Neural cell (in vitro differentiated cells): ENCODE measurements around the gene RIIAD1. TPM values are rescaled to one million over a fixed set of nuclear protein-coding genes. Genes with fewer than 3 reads are reported as not detected.
"Not testable (repeated sequence)": the region's sequence is repeated elsewhere in the genome, so short reads cannot be mapped to it uniquely, and the experiment has no call there.

ENCODE experiments used
- H2AFZ ChIP-seq: fragments of 200-600, 300-800 bp; sonication (generic), shearing (Covaris generic); 2 replicates; pipeline ENCODE4 v1.6.0; 2014; ENCODE audit warnings: low read depth, mild to moderate bottlenecking, antibody characterized with exemption, low read length, moderate library complexity
- H3F3A ChIP-seq: fragments of 200-600 bp; shearing (Covaris generic); 2 replicates; pipeline ENCODE4 v1.6.1; 2016; ENCODE audit warnings: mild to moderate bottlenecking, moderate library complexity, mixed read lengths, antibody characterized with exemption, low read length; ENCODE audit not compliant: insufficient read depth, poor library complexity, severe bottlenecking
- H3K27ac ChIP-seq: fragments of 200-600, 300-800 bp; sonication (generic), shearing (Covaris generic); 2 replicates; pipeline ENCODE4 v1.5.1; 2014; ENCODE audit warnings: mild to moderate bottlenecking, low read length, moderate library complexity
- H3K27me3 ChIP-seq: fragments of 300-800, 200-600 bp; sonication (generic), shearing (Covaris generic); 2 replicates; pipeline ENCODE4 v1.6.0; 2014; ENCODE audit warnings: mild to moderate bottlenecking, low read depth, low read length, moderate library complexity; ENCODE audit not compliant: insufficient read depth
- H3K36me3 ChIP-seq: fragments of 300-800, 200-600 bp; sonication (generic), shearing (Covaris generic); 2 replicates; pipeline ENCODE4 v1.5.1; 2014; ENCODE audit warnings: mild to moderate bottlenecking, antibody characterized with exemption, low read length, moderate library complexity; ENCODE audit not compliant: insufficient read depth
- H3K4me2 ChIP-seq: fragments of 300-800, 200-600 bp; sonication (generic), shearing (Covaris generic); 2 replicates; pipeline ENCODE4 v1.6.0; 2014; ENCODE audit warnings: mild to moderate bottlenecking, low read length
- H3K4me3 ChIP-seq: fragments of 300-800, 200-600 bp; sonication (generic), shearing (Covaris generic); 2 replicates; pipeline ENCODE4 v1.5.1; 2014; ENCODE audit warnings: mild to moderate bottlenecking, low read length, moderate library complexity
- H3K79me2 ChIP-seq: fragments of 200-600 bp; shearing (Covaris generic); replicated peaks from 2 replicates; pipeline ENCODE4 v1.6.0; 2014; ENCODE audit warnings: mild to moderate bottlenecking, low read length, moderate library complexity; ENCODE audit not compliant: insufficient read depth
- H3K9ac ChIP-seq: fragments of 300-800, 200-600 bp; sonication (generic), shearing (Covaris generic); 2 replicates; pipeline ENCODE4 v1.6.1; 2016; ENCODE audit warnings: mild to moderate bottlenecking, low read length, mixed read lengths
- H3K9me2 ChIP-seq: fragments of 200-600 bp; shearing (Covaris generic); 2 replicates; pipeline ENCODE4 v1.6.1; 2016; ENCODE audit warnings: mild to moderate bottlenecking, low read length, mixed read lengths; ENCODE audit not compliant: insufficient read depth
- H3K9me3 ChIP-seq: fragments of 200-600, 300-800 bp; sonication (generic), shearing (Covaris generic); 2 replicates; pipeline ENCODE4 v1.6.1; 2016; ENCODE audit warnings: mild to moderate bottlenecking, mixed run types, low read length, moderate library complexity, mixed read lengths
- H4K20me1 ChIP-seq: fragments of 200-600 bp; shearing (Covaris generic); 2 replicates; pipeline ENCODE4 v1.6.1; 2016; ENCODE audit warnings: mild to moderate bottlenecking, mixed run types; ENCODE audit not compliant: insufficient read depth
- EP300 ChIP-seq: fragments of 450-650 bp; conservative IDR thresholded peaks from 2 replicates; pipeline ENCODE4 v1.6.1; 2014; ENCODE audit warnings: antibody characterized with exemption, mild to moderate bottlenecking, moderate library complexity; ENCODE audit not compliant: poor library complexity, severe bottlenecking
- EZH2 ChIP-seq: fragments of 200-600, 300-800 bp; shearing (Covaris generic), sonication (generic); IDR thresholded peaks from 2 replicates; pipeline ENCODE4 v1.6.1; 2014; ENCODE audit warnings: antibody characterized with exemption, low read length, borderline replicate concordance, mild to moderate bottlenecking; ENCODE audit not compliant: insufficient read depth, poor library complexity, severe bottlenecking
- MXI1 ChIP-seq: fragments of 450-650 bp; conservative IDR thresholded peaks from 2 replicates; pipeline ENCODE4 v1.6.1; 2014; ENCODE audit warnings: antibody characterized with exemption, mild to moderate bottlenecking; ENCODE audit not compliant: poor library complexity, severe bottlenecking
- POLR2AphosphoS5 ChIP-seq: IDR thresholded peaks from 2 replicates; pipeline ENCODE4 v1.6.1; 2012
- RAD21 ChIP-seq: fragments of 450-650 bp; conservative IDR thresholded peaks from 2 replicates; pipeline ENCODE4 v1.6.1; 2014; ENCODE audit warnings: antibody characterized with exemption, mild to moderate bottlenecking, moderate library complexity
- REST ChIP-seq: IDR thresholded peaks from 2 replicates; pipeline ENCODE4 v1.6.1; 2012; ENCODE audit warnings: borderline replicate concordance
- SMC3 ChIP-seq: fragments of 450-650 bp; conservative IDR thresholded peaks from 2 replicates; pipeline ENCODE4 v1.6.1; 2014; ENCODE audit warnings: antibody characterized with exemption, mild to moderate bottlenecking, moderate library complexity; ENCODE audit not compliant: poor library complexity
- TAF1 ChIP-seq: IDR thresholded peaks from 2 replicates; pipeline ENCODE4 v1.6.1; 2012; ENCODE audit warnings: low read depth
- polyA plus RNA-seq: library from polyadenylated mRNA; depleted of rRNA; stranded (reverse); fragments of >200 nt; gene quantifications from 2 replicates; pipeline ENCODE4 v1.2.3, GENCODE V29; 2014
- TF ChIP-seq, protein P1 (sequence below): fragments of 450-650 bp; IDR thresholded peaks from 2 replicates; pipeline ENCODE4 v1.5.1; 2014; ENCODE audit warnings: antibody characterized with exemption, mild to moderate bottlenecking, moderate library complexity; ENCODE audit not compliant: poor library complexity, severe bottlenecking

The RIIAD1 gene
- polyA plus RNA-seq, 1 donor from 2014 or later: 23.5 TPM

- no peak overlapping the region for H3K4me2 ChIP-seq
- H3K27ac ChIP-seq: no peak overlapping the region
- H3K36me3 ChIP-seq: no peaks in the 10 kb centered on the region
- H3K9me2 ChIP-seq: no peaks in the 10 kb centered on the region
- H3K4me3 ChIP-seq: no peak overlapping the region
- no peaks in the 10 kb centered on the region for H3K27me3 ChIP-seq
- TF ChIP-seq EZH2 (no peak), REST (no peak), TAF1 (no peak), POLR2AphosphoS5 (no peak), RAD21 (no peak), MXI1 (no peak), EP300 (no peak), SMC3 (no peak)
- TF ChIP-seq, protein P1, sequence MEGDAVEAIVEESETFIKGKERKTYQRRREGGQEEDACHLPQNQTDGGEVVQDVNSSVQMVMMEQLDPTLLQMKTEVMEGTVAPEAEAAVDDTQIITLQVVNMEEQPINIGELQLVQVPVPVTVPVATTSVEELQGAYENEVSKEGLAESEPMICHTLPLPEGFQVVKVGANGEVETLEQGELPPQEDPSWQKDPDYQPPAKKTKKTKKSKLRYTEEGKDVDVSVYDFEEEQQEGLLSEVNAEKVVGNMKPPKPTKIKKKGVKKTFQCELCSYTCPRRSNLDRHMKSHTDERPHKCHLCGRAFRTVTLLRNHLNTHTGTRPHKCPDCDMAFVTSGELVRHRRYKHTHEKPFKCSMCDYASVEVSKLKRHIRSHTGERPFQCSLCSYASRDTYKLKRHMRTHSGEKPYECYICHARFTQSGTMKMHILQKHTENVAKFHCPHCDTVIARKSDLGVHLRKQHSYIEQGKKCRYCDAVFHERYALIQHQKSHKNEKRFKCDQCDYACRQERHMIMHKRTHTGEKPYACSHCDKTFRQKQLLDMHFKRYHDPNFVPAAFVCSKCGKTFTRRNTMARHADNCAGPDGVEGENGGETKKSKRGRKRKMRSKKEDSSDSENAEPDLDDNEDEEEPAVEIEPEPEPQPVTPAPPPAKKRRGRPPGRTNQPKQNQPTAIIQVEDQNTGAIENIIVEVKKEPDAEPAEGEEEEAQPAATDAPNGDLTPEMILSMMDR: no peak
- H4K20me1 ChIP-seq: no peaks in the 10 kb centered on the region
- H3K9ac ChIP-seq: no peak overlapping the region
- H3K9me3 ChIP-seq: no peaks in the 10 kb centered on the region
- no peak overlapping the region for H2AFZ ChIP-seq
- no peaks in the 10 kb centered on the region for H3K79me2 ChIP-seq
- no peaks in the 10 kb centered on the region for H3F3A ChIP-seq
Observed at GRCh38 chr1:151681923-151682322, 39.4 kb upstream of the RIIAD1 start.

DNA sequence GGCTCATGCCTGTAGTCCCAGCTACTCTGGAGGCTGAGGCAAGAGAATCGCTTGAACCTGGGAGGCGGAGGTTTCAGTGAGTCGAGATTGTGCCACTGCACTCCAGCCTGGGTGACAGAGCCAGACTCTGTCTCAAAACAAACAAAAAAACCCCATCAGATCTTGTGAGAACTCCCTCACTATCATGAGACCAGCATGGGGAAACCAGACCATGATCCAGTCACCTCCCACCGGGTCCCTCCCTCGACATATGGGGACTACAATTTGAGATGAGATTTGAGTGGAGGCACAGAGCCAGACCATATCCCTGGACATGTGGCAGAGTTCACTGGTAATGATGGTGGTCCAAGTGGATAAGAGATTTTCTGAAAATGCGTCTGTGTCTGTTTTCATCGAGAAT, 38.4 kb upstream of the RIIAD1 start:
- H3K4me2 ChIP-seq, H2AFZ ChIP-seq, H3K27me3 ChIP-seq, H3K27ac ChIP-seq, H3K9me3 ChIP-seq, H3K9ac ChIP-seq, H3F3A ChIP-seq, H4K20me1 ChIP-seq, H3K4me3 ChIP-seq, H3K79me2 ChIP-seq, H3K9me2 ChIP-seq, H3K36me3 ChIP-seq: not testable (repeated sequence)

GRCh38 chr1:151684128-151684527, 37.2 kb upstream of the RIIAD1 start:
- Histone ChIP-seq H4K20me1 (no peaks in the 10 kb centered on the region), H3K9me3 (no peaks in the 10 kb centered on the region), H3F3A (no peaks in the 10 kb centered on the region), H3K4me3 (no peak overlapping the region), H3K27ac (no peak overlapping the region), H3K79me2 (no peaks in the 10 kb centered on the region), H3K4me2 (no peak overlapping the region), H3K9me2 (no peaks in the 10 kb centered on the region), H3K36me3 (no peaks in the 10 kb centered on the region), H3K9ac (no peak overlapping the region), H2AFZ (no peak overlapping the region), H3K27me3 (no peaks in the 10 kb centered on the region)
- TF ChIP-seq MXI1: no peak
- no peak for TF ChIP-seq RAD21
